T-helper 1 cell treated with Interleukin-12 subunit alpha and Interleukin-12 subunit beta and Interleukin-4 antibody, amounts not matched to agents 30 μg/mL and 1 μg/mL, for 36 hours (primary cell): ENCODE results near the gene GRIP1.

Experiments used
- H3K27ac Mint-ChIP-seq: one replicate; pipeline ENCODE4 v1.8.0; 2021; ENCODE audit warnings: mild to moderate bottlenecking, mixed read lengths
- H3K27me3 Mint-ChIP-seq: one replicate; pipeline ENCODE4 v1.8.0; 2021; ENCODE audit warnings: low read depth, mixed read lengths
- H3K36me3 Mint-ChIP-seq: one replicate; pipeline ENCODE4 v1.8.0; 2021; ENCODE audit warnings: low read depth, mixed read lengths
- H3K4me1 Mint-ChIP-seq: one replicate; pipeline ENCODE4 v1.8.0; 2021; ENCODE audit warnings: low read depth, mixed read lengths
- H3K4me3 Mint-ChIP-seq: one replicate; pipeline ENCODE4 v1.8.0; 2021; ENCODE audit warnings: mild to moderate bottlenecking, moderate library complexity, mixed read lengths
- H3K9me3 Mint-ChIP-seq: one replicate; pipeline ENCODE4 v1.8.0; 2021; ENCODE audit warnings: mixed read lengths

The GRIP1 gene

DNA sequence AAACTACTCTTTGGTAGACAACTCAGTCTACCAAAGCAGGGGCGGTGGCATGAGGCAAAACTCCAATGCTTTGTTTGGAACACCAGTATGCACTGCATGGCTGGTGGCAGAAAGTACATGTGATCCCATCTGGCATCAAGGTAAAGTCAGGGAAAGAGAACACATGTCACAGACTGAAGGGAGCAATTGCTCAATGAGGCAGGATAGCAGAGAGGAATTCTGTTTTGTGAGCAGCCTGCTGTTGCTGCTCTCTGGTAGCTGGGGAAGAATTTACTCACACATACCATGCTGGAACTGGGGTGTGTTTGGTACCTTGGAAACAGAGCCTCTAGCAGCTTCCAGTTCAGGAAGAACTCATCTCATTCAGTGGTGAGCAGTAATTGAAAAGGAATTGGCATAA is 291.8 kb downstream of the GRIP1 start:
- H3K36me3 Mint-ChIP-seq = peaks cover 2% of the 10 kb centered on the region
- no peaks in the 10 kb centered on the region for H3K9me3 Mint-ChIP-seq
- no peak overlapping the region for H3K27ac Mint-ChIP-seq
- no peaks in the 10 kb centered on the region for H3K4me1 Mint-ChIP-seq
- no peaks in the 10 kb centered on the region for H3K27me3 Mint-ChIP-seq
- H3K4me3 Mint-ChIP-seq = no peak overlapping the region

DNA sequence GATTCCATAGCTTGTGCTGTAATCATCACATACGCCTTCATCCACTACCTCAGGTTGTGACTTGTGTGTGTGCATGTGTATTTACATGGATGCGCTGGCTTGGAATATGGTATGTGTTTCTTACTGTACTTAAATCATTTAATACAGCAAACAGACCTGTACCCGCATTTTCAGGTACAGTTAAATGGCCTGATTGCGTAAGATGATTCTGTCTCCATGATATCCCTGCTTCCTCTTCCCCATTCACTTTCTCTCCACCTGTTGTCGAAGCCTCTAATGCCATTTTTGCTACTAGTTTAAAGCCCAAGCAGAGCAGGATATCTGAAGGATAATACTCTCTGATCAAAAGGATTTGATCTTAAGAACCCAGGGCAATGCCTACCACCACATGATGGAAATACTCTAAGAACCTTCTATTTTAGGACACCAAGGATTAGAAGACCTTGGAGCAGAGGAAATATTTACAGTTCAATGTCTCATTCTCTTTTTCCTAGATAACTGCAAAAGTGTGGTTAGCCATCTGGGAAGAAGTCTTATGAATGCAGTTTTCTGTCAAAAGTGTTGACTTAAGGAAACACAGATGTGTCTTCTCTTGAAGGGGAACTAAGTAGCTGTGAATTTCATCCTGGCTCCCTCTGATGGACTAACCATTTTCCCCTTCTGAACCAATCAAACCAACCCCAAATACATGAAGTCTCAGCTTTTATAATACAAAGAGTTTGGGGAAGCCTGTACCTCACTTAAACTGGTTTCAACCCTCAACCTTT is 297.9 kb downstream of the GRIP1 start:
- H3K36me3 Mint-ChIP-seq = no peaks in the 10 kb centered on the region
- H3K9me3 Mint-ChIP-seq = no peaks in the 10 kb centered on the region
- H3K27me3 Mint-ChIP-seq = no peaks in the 10 kb centered on the region
- H3K4me3 Mint-ChIP-seq = no peak overlapping the region
- no peaks in the 10 kb centered on the region for H3K4me1 Mint-ChIP-seq
- H3K27ac Mint-ChIP-seq = no peak overlapping the region

DNA sequence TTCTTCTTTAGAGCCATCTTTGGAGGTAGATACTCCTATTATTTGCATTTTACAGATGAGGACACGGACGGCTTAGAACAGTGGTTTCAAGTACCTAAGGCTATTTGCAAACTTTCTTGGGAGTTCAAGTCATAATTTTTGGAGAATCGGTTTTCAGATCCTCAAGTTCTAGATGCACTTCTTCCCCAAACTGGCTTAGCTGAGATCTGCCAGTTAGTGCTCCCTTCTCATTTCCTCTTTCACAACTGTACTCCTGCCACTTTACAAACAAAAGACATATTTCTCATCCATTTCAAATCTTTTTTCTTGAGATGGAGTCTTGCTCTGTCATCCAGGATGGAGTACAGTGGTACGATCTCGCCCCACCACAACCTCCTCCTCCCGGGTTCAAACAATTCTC is 299.3 kb downstream of the GRIP1 start:
- Mint-ChIP-seq H3K9me3 (no peaks in the 10 kb centered on the region), H3K4me1 (no peaks in the 10 kb centered on the region), H3K36me3 (no peaks in the 10 kb centered on the region), H3K27ac (no peak overlapping the region), H3K27me3 (no peaks in the 10 kb centered on the region), H3K4me3 (no peak overlapping the region)

DNA sequence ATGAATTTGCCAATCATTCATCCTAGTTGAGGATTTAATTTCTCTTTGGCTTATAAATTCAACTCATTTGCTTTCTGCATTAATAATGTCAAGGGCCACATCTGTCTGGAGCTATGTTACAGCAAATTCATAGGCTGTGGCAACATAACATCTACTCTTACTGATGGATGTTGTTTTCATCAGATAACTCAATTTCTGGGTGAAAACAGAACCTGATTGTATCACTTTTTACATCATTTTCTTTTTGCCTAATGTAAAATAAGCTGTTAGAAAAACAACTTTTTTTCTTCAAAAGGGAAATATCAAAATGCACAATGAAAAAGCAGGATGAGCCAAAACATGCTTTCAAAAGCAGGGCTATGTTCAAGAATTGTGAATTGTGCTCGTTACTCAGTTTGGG is 303.3 kb downstream of the GRIP1 start:
- Mint-ChIP-seq H3K27ac (no peak overlapping the region), H3K27me3 (no peaks in the 10 kb centered on the region), H3K4me1 (no peaks in the 10 kb centered on the region), H3K36me3 (peaks cover 5% of the 10 kb centered on the region), H3K9me3 (no peaks in the 10 kb centered on the region), H3K4me3 (no peak overlapping the region)

- Mint-ChIP-seq H3K27ac (no peak overlapping the region), H3K36me3 (peaks cover 8% of the 10 kb centered on the region), H3K4me3 (no peak overlapping the region), H3K9me3 (no peaks in the 10 kb centered on the region), H3K27me3 (no peaks in the 10 kb centered on the region), H3K4me1 (no peaks in the 10 kb centered on the region)
Observed at GRCh38 chr12:66371982-66372381, 306.9 kb downstream of the GRIP1 start.

DNA sequence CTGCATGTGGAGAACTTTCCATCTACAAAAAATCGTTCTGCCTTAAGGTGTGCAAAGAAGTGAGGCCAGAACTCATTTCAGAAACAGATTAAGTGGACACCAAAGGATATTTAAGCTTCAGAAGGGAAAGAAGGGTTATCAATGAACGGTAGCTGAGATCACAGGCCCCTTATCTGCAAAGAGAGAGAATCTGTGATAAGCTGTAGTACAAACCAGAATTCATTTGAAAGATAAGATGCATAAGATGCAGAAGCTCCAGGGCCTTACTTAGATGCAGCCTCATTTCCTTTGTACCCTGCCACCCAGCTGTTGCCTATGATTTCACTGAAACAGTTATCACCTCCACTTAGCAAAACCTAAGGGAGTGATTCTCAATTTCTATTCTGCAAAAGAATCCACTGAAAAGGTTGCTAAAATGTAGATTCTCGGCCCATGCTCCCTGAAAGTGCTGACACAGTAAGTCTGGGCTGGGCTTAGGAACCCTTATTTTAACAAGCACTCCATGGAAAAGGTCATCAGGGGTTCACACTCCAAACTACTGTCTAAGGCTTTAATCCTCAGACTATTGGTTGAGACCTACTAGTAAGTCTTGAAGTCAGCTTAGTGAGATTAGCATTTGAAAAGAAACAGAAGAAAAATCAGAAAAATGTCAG is 311.7 kb downstream of the GRIP1 start:
- H3K4me1 Mint-ChIP-seq = no peaks in the 10 kb centered on the region
- no peak overlapping the region for H3K4me3 Mint-ChIP-seq
- peaks cover 20% of the 10 kb centered on the region for H3K36me3 Mint-ChIP-seq
- H3K27me3 Mint-ChIP-seq = no peaks in the 10 kb centered on the region
- H3K9me3 Mint-ChIP-seq = no peaks in the 10 kb centered on the region
- H3K27ac Mint-ChIP-seq = no peak overlapping the region

DNA sequence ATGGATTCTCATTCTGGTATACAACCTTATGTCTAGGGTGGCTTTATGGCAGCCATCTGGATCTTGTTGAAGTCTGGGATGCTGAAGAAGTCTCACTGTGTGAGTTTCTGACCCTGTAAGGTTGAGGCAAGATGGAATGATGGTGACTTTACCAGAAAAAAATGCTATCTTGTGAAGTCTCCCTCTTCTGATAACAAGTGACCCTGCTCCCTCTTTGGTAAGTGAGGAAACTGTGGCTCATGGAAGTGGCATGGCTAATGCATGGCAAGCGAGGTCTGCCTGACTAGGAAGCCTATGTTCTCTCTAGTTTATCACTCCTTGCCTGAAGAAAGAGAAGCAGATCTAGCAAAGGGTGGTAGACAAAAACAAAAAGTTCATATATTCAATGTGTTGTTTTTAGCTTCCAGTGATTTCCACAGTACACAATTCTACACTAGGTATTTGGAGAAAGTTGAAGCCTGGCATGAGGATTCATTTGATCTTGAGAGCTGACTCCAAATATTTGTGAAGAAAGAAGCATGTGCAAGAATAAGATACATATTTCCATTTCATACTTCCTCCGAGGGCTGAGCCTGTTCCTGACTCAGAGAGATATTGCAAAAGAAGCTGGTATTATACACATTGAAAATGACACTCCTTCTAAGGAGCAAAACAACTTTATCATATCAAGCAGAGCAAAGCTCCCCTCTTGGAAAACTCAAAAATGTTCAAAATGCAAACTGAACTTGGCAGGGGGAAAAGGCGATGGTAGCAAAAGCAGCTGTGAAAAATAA is 313.0 kb downstream of the GRIP1 start:
- no peaks in the 10 kb centered on the region for H3K27me3 Mint-ChIP-seq
- H3K4me3 Mint-ChIP-seq = no peak overlapping the region
- no peaks in the 10 kb centered on the region for H3K9me3 Mint-ChIP-seq

GRCh38 chr12:66361703-66362102 is 317.2 kb downstream of the GRIP1 start:
- H3K4me3 Mint-ChIP-seq = no peak overlapping the region
- H3K27me3 Mint-ChIP-seq = no peaks in the 10 kb centered on the region
- H3K36me3 Mint-ChIP-seq = peaks cover 27% of the 10 kb centered on the region
- no peak overlapping the region for H3K27ac Mint-ChIP-seq
- H3K9me3 Mint-ChIP-seq = no peaks in the 10 kb centered on the region
- H3K4me1 Mint-ChIP-seq = no peaks in the 10 kb centered on the region

More for the DNA sequence above, 313.0 kb downstream of the GRIP1 start:
- no peak overlapping the region for H3K27ac Mint-ChIP-seq
- H3K36me3 Mint-ChIP-seq = peaks cover 23% of the 10 kb centered on the region
- no peaks in the 10 kb centered on the region for H3K4me1 Mint-ChIP-seq

DNA sequence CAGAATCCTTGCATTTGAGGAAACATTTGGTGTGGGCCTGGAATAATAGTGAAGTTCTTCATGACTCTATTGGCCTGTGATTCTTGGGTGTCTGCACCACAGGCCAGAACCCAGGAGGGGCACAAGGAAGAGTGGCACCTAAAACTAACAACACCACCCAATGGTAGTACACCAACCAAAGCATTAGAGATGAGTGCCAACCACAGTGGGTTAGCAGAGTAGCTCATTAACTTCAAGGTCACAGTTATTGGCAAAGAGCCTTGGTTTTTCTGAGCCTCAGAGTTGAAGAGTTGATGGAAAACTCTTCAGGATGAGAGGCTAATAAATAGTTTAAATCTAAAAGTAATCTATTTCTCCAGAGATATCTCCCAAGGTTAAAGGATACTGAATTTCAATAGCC is 319.6 kb downstream of the GRIP1 start:
- H3K4me1 Mint-ChIP-seq = no peaks in the 10 kb centered on the region
- H3K27ac Mint-ChIP-seq = no peak overlapping the region
- H3K36me3 Mint-ChIP-seq = peaks cover 23% of the 10 kb centered on the region
- no peaks in the 10 kb centered on the region for H3K27me3 Mint-ChIP-seq
- H3K9me3 Mint-ChIP-seq = no peaks in the 10 kb centered on the region
- H3K4me3 Mint-ChIP-seq = no peak overlapping the region

GRCh38 chr12:66354291-66354690 is 324.6 kb downstream of the GRIP1 start:
- Mint-ChIP-seq H3K36me3 (peaks cover 34% of the 10 kb centered on the region), H3K27me3 (no peaks in the 10 kb centered on the region), H3K4me1 (no peaks in the 10 kb centered on the region), H3K9me3 (no peaks in the 10 kb centered on the region), H3K27ac (no peak overlapping the region), H3K4me3 (no peak overlapping the region)

GRCh38 chr12:66352899-66353298 is 326.0 kb downstream of the GRIP1 start:
- Mint-ChIP-seq H3K4me1 (no peaks in the 10 kb centered on the region), H3K9me3 (no peaks in the 10 kb centered on the region), H3K27ac (no peak overlapping the region), H3K27me3 (no peaks in the 10 kb centered on the region), H3K36me3 (peaks cover 32% of the 10 kb centered on the region), H3K4me3 (no peak overlapping the region)

DNA sequence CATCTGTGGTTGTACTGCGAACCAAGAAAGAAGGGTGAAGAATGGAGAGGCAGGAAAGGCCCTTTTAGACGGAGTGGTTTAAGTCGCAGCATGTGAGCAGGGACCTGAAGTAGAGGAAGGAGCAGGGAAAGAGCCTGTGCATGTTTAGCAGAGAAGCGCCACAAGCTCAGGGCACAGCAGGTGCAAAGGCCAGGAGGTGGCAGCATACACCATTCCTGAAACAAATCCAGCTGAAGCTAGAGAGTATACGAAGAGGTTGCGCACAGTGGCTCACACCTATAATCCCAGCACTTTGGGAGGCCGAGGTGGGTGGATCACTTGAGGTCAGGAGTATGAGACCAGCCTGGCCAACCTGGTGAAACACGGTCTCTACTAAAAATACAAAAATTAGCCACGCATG is 326.7 kb downstream of the GRIP1 start:
- Mint-ChIP-seq H3K9me3 (no peaks in the 10 kb centered on the region), H3K27me3 (no peaks in the 10 kb centered on the region), H3K4me1 (no peaks in the 10 kb centered on the region), H3K4me3 (no peak overlapping the region), H3K27ac (no peak overlapping the region), H3K36me3 (peaks cover 32% of the 10 kb centered on the region)

GRCh38 chr12:66351301-66351700 is 327.6 kb downstream of the GRIP1 start:
- H3K36me3 Mint-ChIP-seq = peaks cover 35% of the 10 kb centered on the region
- H3K4me3 Mint-ChIP-seq = no peak overlapping the region
- no peaks in the 10 kb centered on the region for H3K4me1 Mint-ChIP-seq
- H3K9me3 Mint-ChIP-seq = no peaks in the 10 kb centered on the region
- H3K27me3 Mint-ChIP-seq = no peaks in the 10 kb centered on the region
- H3K27ac Mint-ChIP-seq = no peak overlapping the region

DNA sequence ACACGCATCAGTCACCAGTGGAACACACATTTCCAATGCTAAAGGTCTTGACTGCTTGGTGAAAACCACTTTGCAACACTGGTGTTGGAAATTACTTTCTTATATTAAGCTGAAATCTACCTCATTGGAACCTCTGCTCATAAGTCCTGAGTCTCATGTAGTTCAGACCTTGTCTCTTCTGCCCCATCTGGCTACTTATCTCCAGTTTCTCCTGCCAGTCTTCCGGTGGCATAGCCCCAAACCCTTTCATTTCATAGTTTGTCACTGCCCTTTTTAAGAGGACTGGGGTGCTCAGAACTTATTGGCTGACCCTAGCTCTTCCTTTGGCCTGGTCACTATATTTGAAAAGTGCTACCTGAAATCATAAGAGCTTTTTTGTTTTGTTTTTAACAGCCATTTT is 332.9 kb downstream of the GRIP1 start:
- H3K9me3 Mint-ChIP-seq = peaks cover 11% of the 10 kb centered on the region
- peaks cover 56% of the 10 kb centered on the region for H3K36me3 Mint-ChIP-seq
- H3K4me3 Mint-ChIP-seq = no peak overlapping the region
- H3K27ac Mint-ChIP-seq = peak overlapping the region; percentile 27
- peaks cover 16% of the 10 kb centered on the region for H3K4me1 Mint-ChIP-seq
- no peaks in the 10 kb centered on the region for H3K27me3 Mint-ChIP-seq

- peaks cover 61% of the 10 kb centered on the region for H3K36me3 Mint-ChIP-seq
- no peak overlapping the region for H3K4me3 Mint-ChIP-seq
- no peaks in the 10 kb centered on the region for H3K27me3 Mint-ChIP-seq
- peaks cover 16% of the 10 kb centered on the region for H3K4me1 Mint-ChIP-seq
- peaks cover 11% of the 10 kb centered on the region for H3K9me3 Mint-ChIP-seq
- peak overlapping the region; percentile 3 for H3K27ac Mint-ChIP-seq
Observed at GRCh38 chr12:66345212-66345611, 333.7 kb downstream of the GRIP1 start.
